SK-N-MC (cell line): ENCODE measurements around the gene RBL1.

Source experiments
- EZH2 ChIP-seq: fragments of 200-600 bp; sonication (generic); IDR thresholded peaks from one replicate; pipeline ENCODE4 v1.6.1; 2017; ENCODE audit warnings: antibody characterized with exemption
- FOXP2 ChIP-seq: optimal IDR thresholded peaks from 2 replicates; pipeline ENCODE3; 2011; ENCODE audit warnings: mild to moderate bottlenecking, moderate library complexity; ENCODE audit not compliant: insufficient read depth; ENCODE audit errors: extremely low read length, control extremely low read depth
- POLR2AphosphoS5 ChIP-seq: IDR thresholded peaks from 2 replicates; pipeline ENCODE4 v1.6.1; 2012; ENCODE audit warnings: mild to moderate bottlenecking, low read depth, low read length, borderline replicate concordance

DNA sequence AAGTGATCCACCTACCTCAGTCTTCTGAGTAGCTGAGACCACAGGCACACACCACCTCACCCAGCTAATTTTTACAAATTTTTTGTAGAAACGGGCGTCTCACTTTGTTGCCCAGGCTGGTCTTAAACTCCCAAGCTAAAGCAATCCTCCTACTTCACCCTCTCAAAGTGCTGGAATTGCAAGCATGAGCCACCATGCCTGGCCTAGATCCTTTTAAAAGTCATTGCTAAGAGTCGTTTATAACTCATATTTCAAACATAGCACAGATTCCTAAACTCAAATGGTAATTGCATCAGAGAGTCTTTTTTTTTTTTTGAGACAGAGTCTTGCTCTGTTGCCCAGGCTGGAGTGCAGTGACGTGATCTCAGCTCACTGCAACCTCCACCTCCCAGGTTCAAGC is 136.6 kb downstream of the RBL1 start:
- TF ChIP-seq EZH2 (no peak), POLR2AphosphoS5 (no peak), FOXP2 (no peak)
